ENCODE data around the gene TMEM51. TPM values are rescaled to one million over a fixed set of nuclear protein-coding genes. Genes with fewer than 3 reads are reported as not detected.

Gene TMEM51
- total and polyA plus RNA-seq, 2 of the 4 experiments (the other 2 are of a cell fraction): 2.7 to 10.2 TPM

DNA sequence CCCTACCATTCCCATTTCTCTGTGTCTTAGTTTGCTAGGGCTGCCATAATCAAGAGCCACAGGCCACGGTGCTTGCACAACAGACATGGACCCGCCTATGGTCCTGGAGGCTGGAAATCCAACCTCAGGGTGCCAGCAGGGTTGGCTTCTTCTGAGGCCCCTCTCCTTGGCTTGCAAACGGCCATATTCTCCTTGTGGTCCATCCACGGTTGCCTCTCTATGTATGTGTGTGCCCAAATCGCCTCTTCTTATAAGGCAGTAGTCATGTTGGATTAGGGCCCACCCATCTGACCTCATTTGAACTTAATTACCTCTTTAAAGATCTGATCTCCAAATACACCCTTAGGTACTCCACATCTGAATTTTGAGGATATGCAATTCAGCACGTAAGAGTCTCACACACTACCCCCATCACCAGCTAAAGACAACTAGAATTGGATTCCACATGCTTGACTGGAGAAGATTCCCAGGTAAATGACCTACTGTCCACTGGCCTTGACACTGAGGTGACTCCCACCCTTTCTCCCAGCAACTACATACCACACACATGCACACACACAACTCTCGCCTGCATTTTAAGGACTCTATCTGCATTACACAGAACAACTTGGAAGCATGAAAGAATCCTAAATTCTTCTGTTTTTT lies 28.3 kb upstream of the TMEM51 start:
- dilution Hi-C loops (cut with HindIII; ENCODE audit: low sequenced_read_pairs, unreplicated experiment) (no loop called here), intact Hi-C loops (cut with micrococcal nuclease) (no loop called here), in situ Hi-C loops (cut with MboI; ENCODE audit: low sequenced_read_pairs) (no loop called here)
- 80% methylated on average over 2 of the region's 7 CpGs; no CpG with 5 or more reads in 1 of the 2 experiments for WGBS, 2 experiments (ENCODE audit: extremely low coverage in 2 of 2, insufficient read length in 1 of 2)
- DNase-seq (no peak), ATAC-seq (ENCODE audit: low read depth) (no peak)
- Histone ChIP-seq H2BK5ac (ENCODE audit: low read depth, low read length, poor library complexity, severe bottlenecking) (no peak overlapping the region), H3K56ac (ENCODE audit: extremely low read depth, insufficient read depth, low read length) (no peak overlapping the region), H4K20me1 (ENCODE audit: insufficient read depth, low read length) (no peaks in the 10 kb centered on the region; the same call in 1 of the 2 replicates), H3K36me3 (ENCODE audit: control insufficient read depth, insufficient read depth, low read length) (no peaks in the 10 kb centered on the region), H3K79me1 (ENCODE audit: low read depth in 1 of 2, low read length in 2 of 2) (no peaks in the 10 kb centered on the region), H2BK20ac (ENCODE audit: low read depth, low read length) (no peak overlapping the region), H2BK15ac (ENCODE audit: low read depth, low read length) (no peak overlapping the region), H3K14ac (replicated peaks; ENCODE audit: low read depth, low read length) (no peak overlapping the region), H4K8ac (ENCODE audit: low read depth in 2 of 2, low read length in 2 of 2) (no peak overlapping the region), H2AK5ac (ENCODE audit: low read depth, low read length) (no peak overlapping the region), H3K27me3 (ENCODE audit: control insufficient read depth, insufficient read depth, low read length) (peaks cover 23% of the 10 kb centered on the region), H3K4me2 (ENCODE audit: low read depth, low read length) (no peak overlapping the region), H4K91ac (ENCODE audit: insufficient read depth, low read depth, low read length) (no peak overlapping the region), H2AK9ac (replicated peaks; ENCODE audit: low read depth, low read length, poor library complexity) (no peak overlapping the region), H3K9me1 (ENCODE audit: insufficient read depth, low read length) (no peaks in the 10 kb centered on the region), H3K4ac (ENCODE audit: low read depth, low read length) (no peak overlapping the region), H3K9ac (ENCODE audit: low read depth, low read length) (no peak overlapping the region), H2AFZ (replicated peaks; ENCODE audit: low read length, poor library complexity) (no peak overlapping the region), H4K5ac (ENCODE audit: low read depth, low read length) (no peak overlapping the region), H3K9me3 (ENCODE audit: control insufficient read depth, insufficient read depth, low read length) (peaks cover 5% of the 10 kb centered on the region), H2BK120ac (ENCODE audit: low read depth, low read length) (no peak overlapping the region), H3K4me1 (ENCODE audit: control insufficient read depth, insufficient read depth, low read length) (no peaks in the 10 kb centered on the region), H3K18ac (ENCODE audit: low read depth, low read length) (no peak overlapping the region), H3K23ac (ENCODE audit: low read depth, low read length) (no peak overlapping the region), H3K27ac (ENCODE audit: insufficient read depth, low read length) (no peak overlapping the region), H3K4me3 (ENCODE audit: insufficient read depth, low read depth, low read length) (no peak overlapping the region)
- BruUV-seq (replicated peaks): no TSS peak
- TF ChIP-seq FOS (IDR thresholded peaks at IDR 0.05; ENCODE audit: low read depth, low read length) (no peak), MXI1 (IDR thresholded peaks at IDR 0.05; ENCODE audit: borderline replicate concordance, low read depth, low read length) (no peak)
- TF ChIP-seq, protein P1, sequence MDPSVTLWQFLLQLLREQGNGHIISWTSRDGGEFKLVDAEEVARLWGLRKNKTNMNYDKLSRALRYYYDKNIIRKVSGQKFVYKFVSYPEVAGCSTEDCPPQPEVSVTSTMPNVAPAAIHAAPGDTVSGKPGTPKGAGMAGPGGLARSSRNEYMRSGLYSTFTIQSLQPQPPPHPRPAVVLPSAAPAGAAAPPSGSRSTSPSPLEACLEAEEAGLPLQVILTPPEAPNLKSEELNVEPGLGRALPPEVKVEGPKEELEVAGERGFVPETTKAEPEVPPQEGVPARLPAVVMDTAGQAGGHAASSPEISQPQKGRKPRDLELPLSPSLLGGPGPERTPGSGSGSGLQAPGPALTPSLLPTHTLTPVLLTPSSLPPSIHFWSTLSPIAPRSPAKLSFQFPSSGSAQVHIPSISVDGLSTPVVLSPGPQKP (IDR thresholded peaks at IDR 0.05; ENCODE audit: borderline replicate concordance, low read depth, low read length): no peak
- ChIA-PET POLR2A (ENCODE audit: unreplicated experiment) (no interaction called here), CTCF (interaction anchor here (0.6 to 1.1 kb wide), 2 partner anchors 27 to 1601 kb away, joined by 3 read pairs; no protein-coding TSS in a partner anchor)

Measured in IMR-90 (cell line).